HFF-Myc (cell line): ENCODE measurements around the gene TADA2B.

Experiments
- DNase-seq: peaks from one replicate; pipeline ENCODE4 v3.0.0-alpha.2; 2011; ENCODE audit warnings: low read depth; ENCODE audit errors: extremely low read depth
- H3K4me3 ChIP-seq: replicated peaks from 2 replicates; pipeline ENCODE4 v1.5.1; 2011; ENCODE audit warnings: low read depth, mild to moderate bottlenecking, control low read depth, low read length
- CTCF ChIP-seq: IDR thresholded peaks from 2 replicates; pipeline ENCODE4 v1.5.1; 2012; ENCODE audit warnings: mild to moderate bottlenecking, low read depth, low read length, control low read depth; ENCODE audit errors: missing control alignments

Gene TADA2B

GRCh38 chr4:7068279-7068842, 25.2 kb downstream of the TADA2B start:
- TF ChIP-seq CTCF = no peak
- no peak for DNase-seq
- H3K4me3 ChIP-seq = peak overlapping the region; percentile 65

GRCh38 chr4:7068883-7069282, 25.7 kb downstream of the TADA2B start:
- H3K4me3 ChIP-seq = peak overlapping the region; percentile 65
- no peak for TF ChIP-seq CTCF
- DNase-seq = no peak

- peak; percentile 98 for TF ChIP-seq CTCF
- DNase-seq = no peak
- H3K4me3 ChIP-seq = no peak overlapping the region
These were observed 27.7 kb downstream of the TADA2B start for GRCh38 chr4:7070729-7071511.

GRCh38 chr4:7073059-7073458, 29.9 kb downstream of the TADA2B start:
- H3K4me3 ChIP-seq = no peak overlapping the region
- no peak for TF ChIP-seq CTCF
- no peak for DNase-seq

- no peak overlapping the region for H3K4me3 ChIP-seq
- no peak for TF ChIP-seq CTCF
- no peak for DNase-seq
These were observed 30.6 kb downstream of the TADA2B start for GRCh38 chr4:7073526-7074390.

- TF ChIP-seq CTCF = no peak
- no peak for DNase-seq
- H3K4me3 ChIP-seq = no peak overlapping the region
These were observed 31.3 kb downstream of the TADA2B start for GRCh38 chr4:7074426-7074825.
